NCI-H2227 (cell line): ENCODE measurements around the gene CD164L2.

Source experiments
- DNase-seq: peaks from one replicate; lab custom pipeline; 2025; ENCODE audit not compliant: unreplicated experiment; lab: John Stamatoyannopoulos, UW

Gene CD164L2

DNA sequence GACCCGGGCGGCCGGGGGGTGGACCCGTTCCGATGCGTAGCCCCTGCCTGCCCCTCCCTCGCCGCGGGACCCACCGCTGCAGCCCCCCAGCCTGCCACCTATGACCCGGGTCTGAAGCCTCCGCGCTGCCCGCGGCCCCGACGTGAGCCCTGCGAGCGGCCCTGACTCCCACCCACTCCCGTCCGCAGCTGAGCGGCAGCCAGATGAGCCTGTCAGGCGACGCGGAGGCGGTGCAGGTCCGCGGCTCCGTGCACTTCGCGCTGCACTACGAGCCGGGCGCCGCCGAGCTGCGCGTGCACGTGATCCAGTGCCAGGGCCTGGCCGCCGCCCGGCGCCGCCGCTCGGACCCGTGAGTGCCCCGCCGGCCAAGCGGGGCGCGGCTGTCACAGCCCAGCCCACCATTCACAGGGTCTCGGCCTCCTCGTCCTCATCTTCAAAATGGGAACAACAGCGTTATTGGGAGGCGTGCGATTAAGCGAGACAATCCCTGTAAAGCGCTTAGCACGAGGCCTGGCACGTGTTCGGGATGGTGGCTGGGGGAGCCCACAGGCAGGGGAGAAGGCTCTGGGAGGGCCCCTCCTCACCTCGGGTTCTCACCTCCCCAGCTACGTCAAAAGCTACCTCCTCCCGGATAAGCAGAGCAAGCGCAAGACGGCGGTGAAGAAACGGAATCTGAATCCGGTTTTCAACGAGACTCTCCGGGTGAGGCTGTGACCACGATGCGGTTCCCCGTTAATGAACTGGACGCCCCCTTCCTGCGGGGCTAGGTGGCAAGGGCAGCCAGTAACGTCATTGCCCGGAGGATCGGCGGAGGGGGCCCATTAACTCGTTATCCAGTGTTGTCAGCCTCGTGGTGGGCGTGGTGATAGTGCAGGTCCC, 33.1 kb downstream of the CD164L2 start:
- DNase-seq: peak; percentile 93

DNA sequence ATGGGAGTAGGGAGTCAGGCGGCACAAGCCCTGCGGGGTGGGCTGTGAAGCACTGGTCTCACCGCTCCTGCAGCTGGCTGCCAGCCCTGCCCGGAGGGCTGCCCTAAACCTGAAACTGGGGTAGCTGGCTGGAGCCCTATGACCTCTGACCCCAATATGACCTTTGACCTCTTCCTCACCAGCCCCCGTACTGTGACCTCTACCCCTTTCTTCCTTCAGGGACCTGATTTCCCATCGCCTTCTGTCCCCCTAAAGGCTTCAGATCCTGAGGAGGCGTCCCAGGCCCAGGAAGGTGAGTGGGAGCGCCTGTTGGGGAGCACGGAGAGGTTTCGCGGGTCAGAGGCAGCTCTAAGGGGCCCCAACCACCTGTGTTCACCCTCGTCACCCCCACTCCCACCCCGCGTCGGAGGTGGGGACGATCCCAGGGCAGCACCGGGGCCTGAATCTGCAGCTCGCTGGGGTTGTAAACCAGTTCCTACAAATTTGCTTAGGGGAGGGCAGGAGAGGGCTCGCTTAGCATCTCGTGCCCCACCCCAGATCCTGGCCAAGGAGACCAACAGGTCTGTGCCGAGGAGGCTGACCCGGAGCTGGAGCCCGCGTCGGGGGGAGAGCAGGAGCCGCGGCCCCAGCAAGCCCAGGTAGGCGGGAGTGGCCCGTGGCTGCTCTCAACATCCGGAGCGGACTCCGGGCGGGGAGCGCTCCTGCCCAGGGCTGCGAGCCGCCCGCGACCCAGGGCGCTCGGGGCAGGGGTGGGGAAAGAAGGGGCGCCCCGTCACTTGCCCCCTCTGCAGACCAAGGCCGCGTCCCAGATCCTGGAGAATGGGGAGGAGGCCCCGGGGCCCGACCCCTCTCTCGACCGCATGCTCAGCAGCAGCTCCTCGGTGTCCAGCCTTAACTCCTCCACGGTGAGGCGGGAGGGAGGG, 34.0 kb downstream of the CD164L2 start:
- DNase-seq: peak; percentile 85

DNA sequence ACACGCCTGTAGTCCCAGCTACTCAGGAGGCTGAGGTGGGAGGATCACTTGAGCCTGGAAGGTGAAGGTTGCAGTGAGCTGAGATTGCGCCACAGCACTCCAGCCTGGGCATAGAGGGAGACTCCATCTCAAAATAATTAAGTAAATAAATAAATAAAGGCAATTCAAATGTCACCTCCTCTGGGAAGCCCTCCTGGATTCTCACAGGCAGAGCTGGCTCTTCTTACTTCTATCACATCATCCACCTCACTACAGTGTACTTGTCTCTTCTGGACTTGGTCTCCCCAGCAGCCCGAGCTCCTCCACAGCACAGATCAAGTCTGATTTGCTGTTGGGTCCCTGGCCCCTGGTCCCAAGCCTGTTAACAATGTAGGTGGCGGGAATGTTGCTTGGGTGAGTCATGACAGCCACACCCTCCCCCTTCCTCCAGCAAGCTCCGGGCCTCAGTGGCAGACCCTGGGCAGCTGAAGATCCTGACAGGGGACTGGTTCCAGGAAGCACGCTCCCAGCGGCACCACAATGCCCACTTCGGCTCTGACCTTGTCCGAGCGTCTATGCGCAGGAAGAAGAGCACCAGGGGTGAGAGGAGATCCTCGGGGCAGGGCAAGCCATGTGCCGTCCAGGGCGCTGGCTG, 36.0 kb downstream of the CD164L2 start:
- no peak for DNase-seq

DNA sequence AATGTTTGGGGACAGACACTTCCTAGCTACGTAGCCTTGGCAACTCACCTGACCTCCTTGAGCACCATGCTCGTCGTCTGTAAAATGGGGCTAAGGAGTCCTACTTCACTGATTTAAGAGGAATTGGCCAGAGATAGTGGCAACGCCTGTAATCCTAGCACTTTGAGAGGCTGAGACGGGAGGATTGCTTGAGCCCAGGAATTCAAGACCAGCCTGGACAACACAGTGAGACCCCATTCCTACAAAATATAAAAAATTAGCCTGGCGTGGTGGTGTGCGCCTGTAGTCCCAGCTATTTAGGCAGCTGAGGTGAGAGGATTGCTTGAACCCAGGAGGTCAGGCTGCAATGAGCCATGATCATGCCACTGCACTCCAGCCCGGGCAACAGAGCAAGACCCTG, 36.8 kb downstream of the CD164L2 start:
- no peak for DNase-seq

DNA sequence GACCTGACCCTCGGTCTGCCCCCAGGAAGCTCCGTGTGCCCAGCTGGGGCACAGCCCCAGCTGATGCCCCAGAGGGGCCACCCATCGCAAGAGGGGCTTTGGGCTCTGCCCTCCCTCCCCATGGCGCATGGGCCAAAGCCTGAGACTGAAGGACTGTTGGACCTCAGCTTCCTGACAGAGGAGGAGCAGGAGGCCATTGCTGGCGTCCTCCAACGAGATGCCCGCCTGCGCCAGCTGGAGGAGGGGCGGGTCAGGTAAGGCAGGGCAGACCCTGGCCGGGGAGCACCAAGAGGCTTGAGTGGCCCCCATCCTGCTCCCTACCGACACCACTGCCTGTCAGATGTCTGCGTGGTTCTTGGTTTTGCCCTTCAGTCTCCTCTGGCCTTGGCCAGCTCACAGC, 37.9 kb downstream of the CD164L2 start:
- no peak for DNase-seq

DNA sequence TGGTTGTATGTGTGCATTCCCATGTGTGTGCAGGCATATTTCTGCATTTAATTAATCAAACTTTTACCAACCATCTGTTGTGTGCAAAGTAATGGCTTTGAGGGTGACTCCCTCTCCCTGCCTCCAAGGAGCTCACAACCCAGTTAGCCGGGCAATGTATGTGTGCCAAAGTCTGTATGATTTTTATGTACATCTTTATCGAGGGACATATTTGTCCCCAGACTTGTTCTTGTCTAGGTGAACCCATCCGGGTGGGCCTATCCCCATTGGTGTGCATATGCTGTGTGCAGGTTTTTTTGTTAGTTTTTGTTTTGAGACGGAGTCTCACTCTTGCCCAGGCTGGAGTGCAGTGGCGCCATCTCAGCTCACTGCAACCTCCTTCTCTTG, 39.5 kb downstream of the CD164L2 start:
- DNase-seq: no peak

DNA sequence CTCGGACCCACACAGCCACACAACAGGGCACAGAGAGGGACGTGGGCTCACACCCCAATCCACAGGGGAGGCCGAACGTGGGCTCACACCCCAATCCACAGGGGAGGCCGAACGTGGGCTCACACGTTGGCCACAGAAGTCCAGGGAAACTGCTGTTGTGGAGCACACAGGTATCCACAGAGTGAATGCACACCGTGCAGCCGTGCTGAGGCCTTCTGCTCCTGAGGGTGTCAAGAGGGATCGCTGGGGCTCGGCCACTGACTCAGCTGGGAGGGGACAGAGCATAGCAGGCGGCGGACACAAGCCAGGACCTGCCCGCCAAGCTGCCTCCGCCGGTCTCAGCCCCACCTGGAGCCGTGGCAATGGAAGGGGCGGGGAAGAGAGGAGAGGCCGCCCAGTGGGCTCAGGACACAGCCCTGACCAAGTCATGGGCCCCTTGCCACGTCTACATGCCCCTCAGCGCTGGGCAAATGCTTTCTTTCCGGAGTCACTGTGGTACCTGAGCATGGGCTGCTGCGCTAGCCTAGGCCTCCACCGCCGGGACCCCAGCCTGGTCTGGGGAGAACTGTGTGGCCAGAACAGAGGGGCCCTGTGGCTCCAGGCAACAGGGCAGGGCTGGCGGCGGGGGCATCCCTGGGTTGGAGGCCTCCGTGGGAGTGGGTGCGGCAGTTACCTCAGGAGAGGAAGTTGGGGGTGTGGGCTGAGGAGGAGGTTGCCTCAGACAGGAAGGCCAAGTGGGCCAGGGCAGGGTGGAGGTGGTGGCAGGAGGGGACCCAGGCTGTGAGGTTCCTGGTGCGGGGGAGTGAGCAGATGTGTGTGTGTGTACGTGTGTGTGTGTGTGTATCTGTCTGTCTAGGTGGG, 40.1 kb downstream of the CD164L2 start:
- peak; percentile 51 for DNase-seq

DNA sequence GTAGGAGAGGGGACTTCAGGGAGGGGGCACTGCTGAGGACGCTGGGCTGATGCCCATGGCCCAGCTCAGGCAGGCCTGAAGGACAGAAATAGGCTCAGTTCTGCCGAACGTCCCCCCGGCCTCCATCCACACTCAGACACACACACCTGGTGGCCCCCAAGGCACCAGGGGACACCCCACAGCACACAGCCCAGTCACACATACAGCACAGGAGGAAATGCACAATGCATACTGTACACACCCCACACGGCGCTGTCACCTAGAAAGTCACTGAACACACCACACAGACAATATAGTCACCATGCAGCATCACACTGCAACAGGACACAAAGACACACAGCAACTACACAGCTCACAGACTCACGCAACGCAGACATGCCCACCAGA, 40.7 kb downstream of the CD164L2 start:
- no peak for DNase-seq

DNA sequence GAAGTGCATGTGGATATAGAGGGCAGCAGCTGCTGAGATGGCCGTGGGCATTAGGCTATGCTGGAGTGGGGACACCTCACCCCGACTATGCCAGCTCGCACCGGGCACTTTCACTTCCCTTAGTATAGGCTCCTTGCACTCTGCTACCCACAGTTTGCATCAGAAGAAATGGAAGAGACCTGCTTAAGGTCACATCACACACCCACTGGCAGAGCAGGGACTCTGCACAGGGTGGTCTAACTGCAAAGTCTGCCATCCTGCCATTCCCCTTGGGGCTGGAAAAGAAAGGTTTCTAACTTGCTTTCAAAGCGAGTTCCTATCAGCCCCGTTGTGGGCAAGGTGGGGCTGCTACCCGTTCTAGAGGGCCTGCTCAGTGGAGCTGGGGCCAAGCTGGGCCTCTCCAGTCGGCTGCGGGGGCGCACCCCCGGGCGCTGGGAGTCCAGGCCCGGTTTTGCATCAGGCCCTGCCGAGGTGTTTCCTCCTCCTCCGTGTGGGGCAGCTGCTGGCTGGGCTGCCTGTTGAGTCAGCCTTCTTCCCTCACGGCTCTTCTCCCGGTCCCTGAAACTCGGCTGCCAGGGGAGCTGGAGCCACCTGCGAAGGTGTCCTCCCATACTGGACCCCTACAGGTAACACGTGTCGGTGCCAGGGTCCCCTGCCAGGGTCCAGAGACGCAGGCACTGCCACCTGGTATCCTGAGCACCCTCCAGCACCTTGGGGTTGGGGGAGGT, 41.4 kb downstream of the CD164L2 start, which contains the start of gene SYTL1:
Gene SYTL1 (plus strand): TSS at position 498 of the 728 bp plus-strand sequence. CDS start 3,313 bp downstream, outside the sequence.
- DNase-seq: peak; percentile 76

DNA sequence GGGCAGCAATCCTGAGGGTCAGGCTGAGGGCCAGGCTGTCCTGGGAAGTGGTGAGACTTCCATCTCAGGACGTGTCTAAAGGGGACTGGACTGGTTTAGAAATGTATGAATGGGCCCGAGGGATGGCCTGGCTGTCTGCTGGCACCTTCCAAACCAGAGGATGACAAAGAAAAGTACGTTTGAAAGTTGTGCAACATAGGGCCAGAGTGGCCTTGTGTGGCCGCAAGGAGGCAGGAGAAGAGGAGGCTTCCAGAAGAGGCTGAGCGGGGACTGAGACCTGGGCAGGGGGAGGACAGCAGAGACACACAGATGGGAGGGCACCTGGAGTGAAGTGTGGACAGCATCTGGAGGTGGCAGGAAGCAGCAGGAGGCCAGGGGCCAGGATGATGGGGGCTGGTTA, 43.9 kb downstream of the CD164L2 start:
- DNase-seq: no peak

DNA sequence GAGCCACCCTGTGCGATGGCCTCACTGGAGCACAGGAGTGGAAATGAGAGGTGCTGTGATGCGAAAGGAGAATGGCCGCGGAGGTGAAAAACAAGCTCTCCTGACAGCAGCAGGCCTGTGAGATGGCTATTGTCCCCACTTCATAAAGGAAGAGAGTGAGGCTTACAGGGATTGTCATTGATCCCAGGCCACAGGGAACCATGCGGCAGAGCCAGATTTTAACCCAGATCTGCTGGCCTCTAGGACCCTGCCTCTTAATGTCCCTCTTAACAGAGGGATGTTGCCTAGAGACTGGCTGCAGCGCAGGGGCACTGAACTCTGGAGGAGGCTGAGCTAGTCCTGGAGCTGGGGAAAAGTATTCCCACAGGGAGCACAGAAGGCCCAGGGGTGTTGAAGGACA, 44.4 kb downstream of the CD164L2 start:
- no peak for DNase-seq

DNA sequence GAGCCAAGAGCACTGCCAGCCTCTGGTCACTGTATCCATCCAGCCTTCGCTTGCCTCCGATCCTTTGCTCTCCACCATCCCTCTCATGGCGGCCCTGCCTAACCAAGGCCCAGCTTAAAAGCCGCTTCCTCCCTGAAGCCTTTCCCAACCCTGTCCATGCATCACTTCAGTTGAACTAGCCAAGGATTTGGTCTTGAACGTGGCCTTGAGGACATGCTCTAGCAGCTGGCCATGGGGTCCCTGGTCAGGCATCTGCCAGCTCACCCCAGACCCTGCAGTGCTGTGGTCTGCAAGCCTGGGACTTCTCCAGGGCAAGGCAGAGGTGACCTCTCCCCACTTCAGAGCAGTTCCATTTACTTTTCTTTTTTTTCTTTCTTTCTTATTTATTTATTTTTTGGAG, 46.4 kb downstream of the CD164L2 start:
- DNase-seq: no peak

DNA sequence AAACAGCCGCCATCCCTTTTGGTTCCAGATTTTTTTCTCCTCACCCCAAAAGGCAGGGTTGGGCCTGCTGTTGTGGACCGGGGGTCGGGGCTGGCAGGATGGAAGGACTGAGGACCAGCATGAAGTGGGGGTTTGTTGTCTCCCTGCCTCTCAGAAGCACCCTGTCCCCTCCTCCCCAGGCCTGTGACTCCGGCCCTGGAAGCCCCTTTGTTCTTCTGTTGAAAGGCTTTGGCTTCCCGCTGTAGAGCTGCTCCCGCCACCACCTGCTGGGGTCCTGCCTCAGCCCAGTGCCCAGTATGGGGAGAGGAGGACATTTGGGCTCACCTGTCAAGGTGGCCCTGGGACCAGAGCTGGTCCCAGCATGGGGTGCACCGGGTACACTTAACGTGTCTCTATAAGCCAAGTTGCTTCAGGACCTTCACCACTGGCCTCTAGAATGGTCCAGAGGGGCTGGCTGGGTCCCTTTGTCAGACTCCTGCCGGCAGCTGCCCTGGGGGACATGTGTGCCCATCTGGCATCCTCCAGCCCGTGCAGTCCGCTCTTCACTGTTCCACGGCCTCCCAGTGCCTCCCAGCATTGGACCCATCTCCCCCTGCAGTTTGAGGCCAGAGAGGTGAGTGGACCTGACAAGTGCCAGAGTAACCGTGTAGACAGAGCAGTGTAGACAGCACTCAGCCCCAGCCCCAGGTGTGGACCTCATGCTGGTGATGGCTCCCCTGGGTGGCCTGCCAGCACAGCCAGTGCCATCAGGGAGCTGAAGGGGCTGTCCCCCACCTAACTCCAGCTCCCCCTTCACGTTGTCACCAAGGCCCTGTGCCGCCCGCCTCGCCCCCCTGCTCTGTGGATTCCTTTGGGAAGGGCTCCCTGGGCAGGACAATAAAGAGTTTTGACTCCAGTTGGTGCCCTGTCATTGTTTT, 47.4 kb downstream of the CD164L2 start:
- DNase-seq: no peak

DNA sequence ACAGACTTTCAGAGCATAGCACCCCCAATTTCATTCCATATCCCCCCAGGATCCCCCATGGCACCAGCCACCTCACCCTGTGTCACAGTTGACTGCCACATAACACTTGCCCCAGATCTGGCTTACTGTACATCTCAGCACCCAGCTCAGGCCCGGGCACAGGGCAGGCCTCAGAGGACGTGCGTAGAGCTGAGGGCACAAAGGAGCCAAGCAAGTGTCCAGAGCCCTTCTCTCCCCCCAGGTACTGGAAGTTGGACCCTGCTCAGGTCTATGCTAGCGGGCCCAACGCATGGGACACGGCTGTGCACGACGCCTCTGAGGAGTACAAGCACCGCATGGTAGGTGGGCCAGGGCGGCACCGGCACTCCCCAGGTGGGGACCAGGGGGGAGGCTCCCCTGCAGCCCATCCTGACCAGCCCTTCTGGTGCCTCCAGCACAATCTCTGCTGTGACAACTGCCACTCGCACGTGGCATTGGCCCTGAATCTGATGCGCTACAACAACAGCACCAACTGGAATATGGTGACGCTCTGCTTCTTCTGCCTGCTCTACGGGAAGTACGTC, 49.3 kb downstream of the CD164L2 start:
- no peak for DNase-seq

DNA sequence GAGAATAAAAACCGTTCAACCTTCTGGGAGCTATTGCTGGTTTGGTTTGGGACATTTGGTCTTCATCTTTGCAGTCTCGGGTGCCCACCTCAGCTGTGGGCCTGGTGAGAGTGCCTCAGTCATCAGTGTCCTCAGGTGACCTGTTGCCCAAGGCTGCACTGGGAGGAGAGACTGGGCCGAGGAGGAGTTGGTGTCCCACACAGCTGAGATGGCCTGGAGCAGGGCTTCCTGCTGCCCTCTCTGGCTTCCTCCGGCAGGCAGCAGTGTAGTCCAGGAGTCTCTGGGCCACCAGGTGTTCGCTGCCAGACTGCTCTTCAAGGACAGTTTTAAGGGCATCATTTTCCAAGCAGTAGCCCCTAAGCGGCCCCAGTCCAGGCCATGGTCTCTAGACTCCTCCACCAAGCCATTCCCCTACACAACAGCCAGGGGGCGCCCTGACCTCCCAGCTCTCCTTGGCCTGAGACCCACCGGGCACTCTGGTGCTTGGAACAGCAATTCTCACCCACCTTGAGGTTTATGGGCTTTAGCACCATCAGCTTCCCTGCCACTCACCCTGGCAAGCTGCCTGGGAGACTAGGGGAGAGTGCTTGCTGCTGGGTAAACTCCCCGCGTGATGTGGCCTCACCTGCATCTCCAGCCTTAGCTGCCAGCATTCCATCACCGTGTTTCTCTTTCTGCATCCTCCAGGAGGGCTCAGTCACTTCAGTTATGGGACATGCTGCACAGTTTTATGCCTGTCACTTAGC, 50.4 kb downstream of the CD164L2 start:
- DNase-seq: peak; percentile 49

DNA sequence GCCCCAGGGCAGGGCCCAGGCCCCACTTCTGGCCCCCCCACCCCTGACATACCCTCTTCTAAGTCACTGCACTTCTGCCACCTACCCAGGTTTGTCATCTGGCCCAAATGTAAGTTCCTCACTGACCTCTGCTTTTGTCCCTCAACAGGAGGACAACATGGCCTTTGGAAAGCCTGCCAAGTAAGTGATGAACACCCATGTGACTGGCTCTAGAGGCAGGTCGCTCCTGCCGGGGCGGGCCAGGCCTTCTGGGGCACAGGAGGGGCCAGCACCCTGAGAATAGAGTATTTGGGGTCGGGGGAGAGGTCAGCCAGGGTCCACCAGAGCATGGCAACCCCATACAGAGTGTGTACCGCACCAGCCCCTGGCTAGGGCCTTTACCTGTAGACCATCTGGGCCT, 51.2 kb downstream of the CD164L2 start:
- DNase-seq: no peak

DNA sequence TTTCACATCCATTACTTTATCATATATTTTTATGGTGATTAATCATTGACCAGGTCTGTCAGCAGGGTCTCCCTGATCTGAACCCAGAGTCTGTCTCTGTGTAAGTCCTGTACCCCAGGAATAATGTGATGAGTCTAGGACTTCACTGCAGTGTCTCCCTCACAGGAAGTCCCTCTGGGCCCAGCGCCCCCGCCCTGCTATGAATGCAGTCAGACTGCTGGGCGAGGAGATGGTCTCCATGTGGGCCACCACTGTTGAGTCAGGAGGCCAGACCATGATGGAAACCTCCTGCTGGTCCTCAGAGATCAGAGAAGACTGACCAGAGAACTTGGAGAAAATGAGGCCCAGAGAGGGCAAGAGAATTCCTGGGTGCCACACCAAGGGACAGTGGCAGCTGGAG, 51.7 kb downstream of the CD164L2 start:
- no peak for DNase-seq

DNA sequence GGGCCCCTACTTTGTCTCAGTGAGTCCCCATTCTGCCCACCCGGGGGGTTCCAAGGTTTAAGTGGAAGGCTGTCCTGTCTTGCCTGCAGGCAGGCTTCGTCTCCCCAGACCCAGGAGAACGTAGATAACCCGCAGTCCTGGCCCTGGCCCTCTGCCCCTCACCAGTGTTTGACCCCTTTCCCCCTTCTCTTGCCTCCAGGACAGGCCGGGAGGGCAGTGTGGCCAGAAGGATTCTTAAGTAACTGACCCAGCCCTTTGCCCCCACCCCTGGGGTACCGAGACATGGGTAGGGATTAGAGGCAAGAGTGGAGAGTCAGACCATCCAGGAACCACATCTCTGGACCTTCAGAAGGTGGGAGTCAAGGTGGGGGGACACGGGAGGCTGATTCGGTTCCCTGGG, 52.3 kb downstream of the CD164L2 start:
- DNase-seq: no peak
